Measurements from ENCODE around the gene PLPPR2.
A peak's percentile ranks its signal among the peaks of the same experiment; 100 is the strongest.
"Not testable (repeated sequence)": the region's sequence is repeated elsewhere in the genome, so short reads cannot be mapped to it uniquely, and the experiment has no call there.

PLPPR2 gene

GRCh38 chr19:11342429-11342828 is 12.8 kb upstream of the PLPPR2 start:
- DNase-seq, result no peak

GRCh38 chr19:11345122-11345803 is 10.0 kb upstream of the PLPPR2 start:
- no peak for DNase-seq

- peak; percentile 99 for DNase-seq
Measured at GRCh38 chr19:11346104-11346940, 8.9 kb upstream of the PLPPR2 start, which contains the start of the genes CCDC159 and TMEM205. TSS of gene CCDC159 (plus strand) at chr19:11346519. CDS start at chr19:11346607, 88 bp downstream. TSS of gene TMEM205 (minus strand) at chr19:11346268. CDS start at chr19:11345619, 649 bp downstream.

- peak; percentile 68 for DNase-seq
Measured at GRCh38 chr19:11347546-11348039, 7.6 kb upstream of the PLPPR2 start.

- DNase-seq, result no peak
Measured at GRCh38 chr19:11349171-11349570, 6.1 kb upstream of the PLPPR2 start.

GRCh38 chr19:11354102-11354501 is 1.1 kb upstream of the PLPPR2 start:
- DNase-seq, result not testable (repeated sequence)

GRCh38 chr19:11356074-11356397 is 804 bp downstream of the PLPPR2 start:
- DNase-seq, result no peak

GRCh38 chr19:11356676-11357550 is 1.7 kb downstream of the PLPPR2 start:
- peak; percentile 40 for DNase-seq

- no peak for DNase-seq
Measured at GRCh38 chr19:11359421-11359820, 4.2 kb downstream of the PLPPR2 start.

- no peak for DNase-seq
Measured at GRCh38 chr19:11361037-11361770, 6.0 kb downstream of the PLPPR2 start.

GRCh38 chr19:11361771-11362731 is 6.8 kb downstream of the PLPPR2 start:
- DNase-seq, result no peak

GRCh38 chr19:11363881-11364280 is 8.6 kb downstream of the PLPPR2 start:
- no peak for DNase-seq

- no peak for DNase-seq
Measured at GRCh38 chr19:11364296-11364904, 9.2 kb downstream of the PLPPR2 start.

GRCh38 chr19:11364935-11365334 is 9.7 kb downstream of the PLPPR2 start:
- DNase-seq, result no peak

GRCh38 chr19:11365557-11366117 is 10.4 kb downstream of the PLPPR2 start:
- DNase-seq, result no peak

- no peak for DNase-seq
Measured at GRCh38 chr19:11367528-11367927, 12.3 kb downstream of the PLPPR2 start.

- no peak for DNase-seq
Measured at GRCh38 chr19:11370744-11371143, 15.5 kb downstream of the PLPPR2 start.

GRCh38 chr19:11373166-11373884 is 18.1 kb downstream of the PLPPR2 start:
- peak; percentile 79 for DNase-seq

GRCh38 chr19:11373885-11374432 is 18.7 kb downstream of the PLPPR2 start:
- DNase-seq, result no peak

Data from NCI-H2171 treated with DMSO at 0.1 percent for 48 hours (cell line).